Inflammatory macrophage treated with lipopolysaccharide for 4 hours (primary cell): ENCODE results near the gene FHOD3.

ENCODE experiments used
- DNase-seq: peaks from one replicate; pipeline ENCODE4 v3.0.0-alpha.2; 2020

The FHOD3 gene

GRCh38 chr18:36602071-36602470 is 304.6 kb downstream of the FHOD3 start:
- DNase-seq: no peak

GRCh38 chr18:36602620-36603019 is 305.1 kb downstream of the FHOD3 start:
- DNase-seq: no peak

DNA sequence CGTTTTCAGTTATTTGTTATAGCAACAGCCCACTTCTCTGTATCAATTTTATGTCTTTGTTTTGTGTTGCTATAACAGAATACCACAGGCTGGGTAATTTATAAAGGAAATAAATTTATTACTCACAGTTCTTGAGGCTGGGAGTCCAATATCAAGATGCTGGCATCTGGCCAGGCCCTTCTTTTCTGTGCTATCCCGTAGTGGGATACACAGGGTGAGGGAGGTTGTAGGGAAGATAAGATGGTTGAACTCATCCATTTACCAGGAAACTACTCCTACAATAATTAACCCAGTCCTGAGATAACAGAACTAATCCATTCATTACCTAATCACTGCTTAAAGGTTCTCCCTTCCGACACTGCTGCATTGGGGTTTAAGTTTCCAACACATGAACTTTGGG is 310.6 kb downstream of the FHOD3 start:
- no peak for DNase-seq

DNA sequence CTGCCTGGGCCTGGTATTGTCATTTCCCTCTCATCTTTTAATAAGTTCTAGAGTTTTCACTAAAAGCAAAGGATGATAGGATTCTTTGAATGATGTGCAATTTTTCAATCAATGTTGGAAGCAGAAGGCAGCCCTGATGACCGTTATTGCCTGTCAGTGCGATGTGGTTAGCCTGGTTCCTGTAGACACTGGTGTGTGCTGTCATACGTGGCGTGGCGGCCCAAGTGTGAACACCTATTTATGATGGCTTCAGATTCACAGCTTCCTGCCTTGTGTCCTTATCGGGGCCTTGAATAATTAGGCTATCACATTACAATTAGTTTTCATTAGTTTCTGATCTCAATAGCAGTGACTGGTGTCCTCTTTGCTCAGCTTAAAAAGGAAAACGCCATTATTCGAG is 312.7 kb downstream of the FHOD3 start:
- no peak for DNase-seq

DNA sequence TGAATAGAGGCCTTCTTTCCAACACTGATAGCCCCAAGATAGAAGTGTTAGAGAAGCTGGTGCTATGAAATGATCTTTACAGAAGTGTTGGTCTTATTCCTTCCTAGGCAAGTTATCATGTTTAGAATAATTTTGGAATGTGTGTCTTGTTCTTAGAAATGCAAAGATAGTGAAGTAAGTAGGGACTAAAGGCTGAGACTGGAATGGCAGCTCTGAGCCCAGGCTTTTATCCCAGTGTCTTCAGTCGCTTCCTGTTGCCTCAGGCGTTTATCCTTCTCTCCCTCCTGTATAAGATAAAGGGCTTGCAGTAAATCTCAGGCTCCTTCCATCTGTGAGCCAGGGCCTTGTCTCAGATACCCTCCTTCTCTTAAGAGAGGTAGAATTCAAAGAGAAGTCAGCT is 313.1 kb downstream of the FHOD3 start:
- DNase-seq: no peak

- DNase-seq: no peak
Measured at GRCh38 chr18:36613069-36613468, 315.6 kb downstream of the FHOD3 start.

- no peak for DNase-seq
Measured at GRCh38 chr18:36613810-36614209, 316.3 kb downstream of the FHOD3 start.

GRCh38 chr18:36620788-36621187 is 323.3 kb downstream of the FHOD3 start:
- DNase-seq: no peak

DNA sequence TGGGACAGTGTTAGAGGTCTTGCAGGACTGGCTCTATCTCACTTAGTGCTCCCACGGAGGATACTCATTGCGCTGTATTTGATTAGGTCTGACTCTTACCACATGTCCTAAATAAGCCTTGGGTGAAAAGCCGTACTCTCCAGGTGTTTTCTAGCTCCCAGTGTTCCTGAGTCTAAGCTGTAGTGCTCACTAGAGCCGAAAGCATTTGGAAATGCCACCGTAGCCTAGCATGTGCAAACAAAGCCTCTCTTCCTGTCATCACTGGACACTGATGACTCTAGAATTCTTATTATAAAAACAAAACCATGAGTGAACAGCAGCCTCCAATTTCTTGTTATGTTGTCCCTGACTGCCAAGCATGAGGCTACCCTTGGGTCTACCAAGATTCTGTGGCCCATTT is 325.1 kb downstream of the FHOD3 start:
- no peak for DNase-seq

- no peak for DNase-seq
Measured at GRCh38 chr18:36623091-36623490, 325.6 kb downstream of the FHOD3 start.

- DNase-seq: no peak
Measured at GRCh38 chr18:36623681-36624190, 326.2 kb downstream of the FHOD3 start.

DNA sequence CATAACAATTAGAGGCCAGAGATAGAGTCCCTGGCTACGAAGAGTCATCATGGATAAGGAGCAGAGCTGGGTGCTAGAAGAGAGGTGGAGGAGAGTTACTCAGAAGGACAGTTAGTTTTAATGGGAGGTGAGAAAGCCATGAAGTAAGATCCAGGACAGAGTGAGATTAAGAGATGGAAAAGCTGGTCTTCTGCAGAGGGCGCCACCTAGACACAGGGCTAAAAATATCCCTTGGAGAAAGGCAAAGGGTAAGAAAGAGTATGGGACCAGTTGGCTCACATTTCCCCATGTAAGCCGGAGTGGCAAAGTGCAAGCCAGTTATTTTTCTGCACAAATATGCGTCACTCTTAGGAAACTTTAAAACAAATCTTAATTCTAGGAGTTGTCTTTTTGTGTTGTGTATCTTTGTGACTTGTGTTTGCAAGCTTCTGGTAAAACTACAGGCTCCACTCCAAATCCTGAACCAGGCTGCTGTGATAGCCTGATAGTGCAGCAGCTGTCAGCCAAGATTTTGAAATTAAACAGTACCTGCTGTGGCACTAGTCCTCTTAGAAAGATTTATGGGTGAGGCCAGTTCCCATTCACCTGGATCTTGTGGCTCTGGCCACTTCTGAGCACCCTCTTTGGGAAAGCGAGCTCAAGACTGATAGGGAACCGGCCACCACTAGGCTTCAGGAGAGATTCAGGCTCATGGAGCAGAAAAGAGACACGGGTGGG is 327.1 kb downstream of the FHOD3 start:
- no peak for DNase-seq

DNA sequence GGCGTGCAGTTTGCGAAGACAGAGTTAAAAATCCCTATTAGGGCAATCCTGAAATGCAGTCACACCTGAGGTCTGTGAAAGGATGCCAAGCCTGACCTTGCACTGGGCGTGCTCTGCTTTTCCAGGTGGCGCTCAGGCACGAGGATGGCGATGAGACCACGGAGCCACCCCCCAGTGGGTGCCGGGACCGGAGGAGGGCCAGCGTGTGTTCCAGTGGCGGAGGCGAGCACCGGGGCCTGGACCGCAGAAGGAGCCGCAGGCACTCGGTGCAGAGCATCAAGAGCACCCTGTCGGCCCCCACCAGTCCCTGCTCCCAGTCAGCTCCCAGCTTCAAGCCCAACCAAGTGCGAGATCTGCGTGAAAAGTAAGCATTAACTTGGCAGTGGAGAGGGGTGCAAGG is 327.9 kb downstream of the FHOD3 start:
- DNase-seq: no peak

GRCh38 chr18:36627637-36628036 is 330.1 kb downstream of the FHOD3 start:
- no peak for DNase-seq

GRCh38 chr18:36628435-36629137 is 331.1 kb downstream of the FHOD3 start:
- no peak for DNase-seq

DNA sequence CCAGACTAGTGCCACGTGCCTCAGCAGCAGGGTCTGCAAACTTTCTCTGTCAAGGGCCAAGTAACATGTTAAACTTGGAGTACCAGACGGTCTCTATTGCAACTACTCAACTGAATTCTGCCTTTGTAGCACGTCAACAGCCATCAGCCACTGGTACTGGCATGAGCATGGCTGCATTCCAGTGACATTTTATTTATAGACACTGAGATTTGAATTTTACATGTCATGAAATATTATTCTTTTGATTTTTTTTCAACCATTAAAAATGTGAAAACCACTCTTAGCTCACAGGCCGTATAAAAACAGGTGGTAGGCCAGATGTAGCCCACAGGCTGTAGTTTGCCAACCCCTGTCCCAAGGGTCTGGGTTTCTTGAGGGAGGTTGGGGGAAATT is 331.6 kb downstream of the FHOD3 start:
- DNase-seq: no peak

GRCh38 chr18:36629836-36630235 is 332.3 kb downstream of the FHOD3 start:
- DNase-seq: no peak

DNA sequence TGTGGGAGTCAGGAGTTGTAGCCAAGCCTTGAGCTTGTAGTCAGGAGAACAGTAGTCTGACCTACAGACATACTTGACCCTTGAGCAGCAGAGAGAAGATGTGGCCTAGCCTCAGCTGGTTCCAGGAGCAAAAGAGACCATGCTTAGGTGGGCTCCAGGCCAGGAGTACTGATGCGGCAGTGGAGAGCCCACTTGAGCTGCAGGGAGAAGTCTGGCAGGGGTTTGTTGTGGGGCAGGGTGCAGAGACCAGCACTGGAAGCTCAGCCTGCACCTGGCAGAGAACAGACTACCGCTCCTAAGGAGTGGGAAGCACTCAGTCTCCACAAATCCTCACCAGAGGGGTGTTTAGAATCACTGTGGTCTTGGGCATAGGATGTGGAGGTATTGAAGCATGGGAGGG is 333.4 kb downstream of the FHOD3 start:
- no peak for DNase-seq

DNA sequence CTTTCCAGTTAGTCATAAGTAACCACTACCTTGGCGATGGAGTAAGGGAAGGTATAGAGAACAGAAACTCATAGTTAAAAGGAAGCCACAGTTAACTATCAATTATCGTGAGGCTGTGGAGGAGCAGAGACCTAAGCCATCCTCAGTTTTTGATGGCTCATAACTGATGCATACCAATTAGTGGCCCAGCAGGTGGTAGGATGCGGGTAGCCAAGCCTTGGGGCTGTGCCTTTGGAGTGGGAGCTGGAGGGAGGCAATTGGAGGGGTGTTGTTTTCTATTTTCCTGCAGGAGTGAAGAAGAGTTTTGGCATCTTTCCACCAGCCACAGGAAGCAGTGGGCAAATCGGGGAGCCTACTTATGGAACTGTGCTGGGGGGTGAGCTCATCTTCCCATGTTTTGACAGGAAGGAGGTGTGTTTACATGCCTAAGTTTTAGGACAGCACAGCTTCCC is 336.5 kb downstream of the FHOD3 start:
- no peak for DNase-seq

- no peak for DNase-seq
Measured at GRCh38 chr18:36634573-36635216, 337.2 kb downstream of the FHOD3 start.

DNA sequence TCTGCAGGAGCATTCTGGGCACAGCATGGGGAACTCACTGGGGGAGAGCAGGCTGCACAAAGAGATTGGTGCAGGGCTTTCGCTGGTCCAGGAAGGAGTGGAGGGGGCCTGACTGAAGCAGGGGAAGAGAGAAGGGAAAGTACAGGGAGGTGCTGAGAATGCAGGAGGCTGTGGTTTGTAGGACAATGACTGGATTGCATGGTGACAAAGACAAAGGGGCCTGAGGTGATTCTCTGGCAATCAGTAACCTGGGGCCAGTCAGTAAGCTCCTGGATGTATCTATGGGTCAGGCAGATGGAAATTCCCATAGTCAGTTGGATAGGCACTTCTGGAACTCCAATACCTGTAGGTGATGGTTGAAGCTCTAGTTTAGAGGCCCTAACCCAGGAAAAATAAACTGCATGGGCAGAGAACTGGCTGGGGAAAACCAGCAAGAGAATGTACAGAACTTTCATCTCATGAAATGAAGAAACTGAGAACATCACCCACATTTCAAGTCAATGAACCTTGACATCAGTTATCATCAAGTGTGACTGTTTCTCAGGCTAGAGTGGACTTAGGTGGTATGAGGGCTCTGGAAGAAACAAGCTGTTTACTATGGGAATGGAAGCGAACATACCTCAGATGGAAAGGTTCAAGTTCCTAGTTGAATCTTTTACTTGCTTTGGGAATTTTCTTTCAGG is 338.0 kb downstream of the FHOD3 start:
- DNase-seq: no peak

GRCh38 chr18:36636237-36636817 is 338.8 kb downstream of the FHOD3 start:
- DNase-seq: no peak

DNA sequence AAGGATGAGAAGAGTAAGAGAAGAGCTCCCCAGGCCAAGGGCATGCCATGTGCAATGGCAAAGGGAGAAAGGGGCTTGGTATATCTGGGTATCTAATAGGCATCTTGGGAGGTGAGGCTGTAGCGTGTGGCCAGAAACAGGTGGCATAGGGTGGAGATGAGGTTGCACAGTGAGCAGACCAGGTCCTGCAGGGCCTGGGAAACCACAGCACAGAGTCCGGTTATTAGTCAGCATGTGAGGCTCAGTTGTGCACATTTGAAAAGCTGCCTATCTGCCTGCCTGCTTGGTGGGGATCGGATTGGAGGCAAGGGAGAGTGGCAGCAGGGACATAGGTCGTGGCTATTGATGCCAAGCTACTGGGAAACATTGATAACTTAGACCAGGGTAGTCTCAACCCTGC is 340.7 kb downstream of the FHOD3 start:
- DNase-seq: no peak
